ENCODE measurements around the gene CRYZL1.
"Not testable (repeated sequence)": the region's sequence is repeated elsewhere in the genome, so short reads cannot be mapped to it uniquely, and the experiment has no call there.

Gene CRYZL1

DNA sequence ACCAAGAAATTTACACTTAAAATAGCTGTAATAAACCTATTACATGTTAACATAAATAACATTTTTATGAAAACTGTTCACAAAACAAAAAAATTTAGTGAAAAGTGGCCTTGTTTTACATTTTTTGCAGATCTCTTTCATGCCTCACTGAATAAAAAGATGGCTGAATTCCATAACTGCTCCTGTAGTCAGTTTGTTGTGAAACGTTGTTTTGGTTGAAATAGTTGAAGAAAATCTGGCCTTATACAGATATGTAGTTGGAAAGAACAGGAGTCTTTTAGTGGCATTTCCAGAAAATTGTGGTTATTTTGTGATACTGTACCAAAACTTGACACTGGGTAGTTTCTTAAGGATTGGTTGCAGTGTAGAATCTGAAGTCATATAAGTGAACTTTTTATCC, 18.9 kb upstream of the CRYZL1 start:
- DNase-seq, result no peak

DNA sequence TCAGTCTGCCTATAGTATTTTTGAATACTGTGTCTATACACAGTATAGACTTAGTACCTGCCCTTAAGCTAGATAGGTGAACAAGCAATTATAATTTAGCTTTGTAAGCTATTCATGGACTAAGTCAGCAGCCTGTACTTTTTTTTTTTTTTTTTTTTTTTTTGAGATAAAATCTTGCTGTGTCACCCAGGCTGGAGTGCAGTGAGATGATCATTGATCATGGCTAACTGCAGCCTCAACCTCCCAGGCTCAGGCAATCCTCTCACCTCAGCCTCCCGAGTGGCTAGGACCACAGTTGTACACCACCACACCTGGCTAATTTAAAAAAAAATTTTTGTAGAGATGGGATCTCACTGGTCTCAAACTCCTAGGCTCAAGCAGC, 18.0 kb upstream of the CRYZL1 start:
- no peak for DNase-seq

DNA sequence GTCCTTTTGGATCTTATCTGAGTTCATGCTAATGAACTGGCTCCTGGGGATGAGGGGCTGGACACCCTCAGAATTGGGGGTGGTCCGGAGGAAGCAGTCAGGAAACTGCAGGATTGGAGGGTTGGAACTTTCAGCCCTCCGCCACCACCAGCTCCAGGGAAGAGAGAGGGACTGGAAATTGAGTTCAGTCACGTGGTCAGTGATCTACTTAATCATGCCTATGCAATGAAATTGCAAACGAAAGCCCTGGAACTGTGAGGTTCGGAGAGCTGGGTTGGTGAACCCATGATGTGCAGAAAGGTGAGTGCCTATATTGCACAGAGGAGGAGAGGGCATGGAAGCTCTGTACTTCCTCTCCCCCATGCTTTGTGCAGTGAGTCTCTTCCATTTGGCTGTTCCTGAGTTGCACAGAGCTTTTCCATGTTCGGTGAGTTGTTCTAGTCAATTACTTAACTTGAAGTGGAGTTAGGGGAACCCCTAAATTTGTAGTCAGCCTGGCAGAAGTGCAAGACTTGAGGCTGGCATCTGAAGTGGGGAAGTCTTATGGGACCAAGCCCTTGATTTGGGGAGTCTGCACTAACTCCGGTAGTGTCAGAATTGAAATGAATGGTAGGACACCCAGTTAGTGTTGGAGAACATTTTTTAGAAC, 17.5 kb upstream of the CRYZL1 start:
- DNase-seq, result no peak

DNA sequence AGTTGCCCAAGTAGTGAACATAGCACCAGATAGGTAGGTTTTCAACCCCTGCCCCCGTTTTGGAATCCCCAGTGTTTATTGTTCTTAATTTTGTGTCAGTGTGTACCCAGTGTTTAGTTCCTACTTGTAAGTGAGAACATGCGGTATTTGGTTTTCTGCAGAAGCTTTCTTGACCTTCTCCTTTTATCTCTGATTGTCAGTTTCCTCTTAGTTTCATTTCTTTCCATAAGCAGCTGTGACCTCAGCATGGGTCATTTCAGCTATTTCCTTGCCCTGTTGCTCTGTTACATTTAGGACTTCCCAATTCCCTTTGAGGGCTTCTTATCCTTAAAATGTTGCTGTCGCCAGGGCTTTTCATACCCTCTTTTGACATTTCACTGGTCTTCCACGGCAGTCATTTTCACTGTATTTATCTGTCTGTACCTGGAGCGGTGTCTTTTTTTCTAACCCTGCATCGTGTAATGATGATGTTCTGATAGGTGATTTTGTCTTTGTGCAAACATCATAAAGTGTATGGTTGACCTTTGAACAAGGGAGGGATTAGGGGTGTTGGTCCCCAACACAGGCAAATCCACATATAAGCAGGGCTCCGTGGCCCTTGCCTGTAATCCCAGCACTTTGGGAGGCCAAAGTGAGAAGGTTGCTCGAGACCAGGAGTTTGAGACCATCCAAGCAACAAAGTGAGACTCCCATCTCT, 15.7 kb upstream of the CRYZL1 start:
- DNase-seq, result no peak

DNA sequence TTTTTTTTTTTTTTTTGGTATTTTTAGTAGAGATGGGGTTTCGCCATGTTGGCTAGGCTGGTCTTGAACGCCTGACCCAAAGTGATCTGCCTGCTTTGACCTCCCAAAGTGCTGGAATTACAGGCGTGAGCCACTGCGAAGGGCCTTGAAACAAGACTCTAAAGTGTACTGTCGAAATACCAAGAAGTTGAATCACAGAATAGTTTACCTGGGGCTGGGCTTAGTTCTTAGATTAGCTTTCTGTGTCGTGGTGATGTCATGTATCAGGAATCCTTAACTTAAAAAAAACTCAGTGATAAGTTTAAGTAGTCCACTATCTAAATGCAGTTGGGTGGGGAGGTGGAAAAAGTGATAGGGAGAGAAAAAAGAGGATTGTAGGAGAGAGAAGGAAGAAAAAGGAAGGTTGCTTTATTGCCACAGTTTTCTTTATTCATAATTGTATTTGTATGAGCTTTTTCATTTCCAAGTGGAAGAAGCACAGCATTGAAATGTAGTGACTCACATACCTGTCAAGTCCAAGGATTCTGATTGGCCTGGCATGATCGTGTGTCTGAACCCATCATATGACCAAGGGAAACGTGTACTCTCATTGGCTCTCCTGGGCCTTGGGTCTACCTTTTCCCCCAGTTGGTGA, 14.2 kb upstream of the CRYZL1 start:
- no peak for DNase-seq

DNA sequence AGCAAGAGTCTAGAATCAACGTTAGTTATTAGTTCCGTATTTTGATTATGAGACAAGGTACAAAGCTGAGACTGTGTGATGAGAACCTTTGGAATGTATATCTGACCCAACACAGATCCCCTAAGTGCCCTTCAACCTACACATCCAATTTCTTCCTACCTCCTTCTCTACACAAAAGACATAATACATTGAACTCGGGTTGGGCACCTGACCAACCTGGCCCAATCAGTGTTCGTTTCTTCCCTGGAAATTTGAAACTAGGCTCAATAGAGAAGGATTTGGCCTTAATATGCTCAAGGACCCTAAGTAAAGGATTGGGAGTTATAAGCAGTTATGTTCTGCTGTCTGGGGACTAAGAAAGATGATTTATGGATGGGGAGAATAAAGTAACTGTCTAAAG, 12.9 kb upstream of the CRYZL1 start:
- no peak for DNase-seq

DNA sequence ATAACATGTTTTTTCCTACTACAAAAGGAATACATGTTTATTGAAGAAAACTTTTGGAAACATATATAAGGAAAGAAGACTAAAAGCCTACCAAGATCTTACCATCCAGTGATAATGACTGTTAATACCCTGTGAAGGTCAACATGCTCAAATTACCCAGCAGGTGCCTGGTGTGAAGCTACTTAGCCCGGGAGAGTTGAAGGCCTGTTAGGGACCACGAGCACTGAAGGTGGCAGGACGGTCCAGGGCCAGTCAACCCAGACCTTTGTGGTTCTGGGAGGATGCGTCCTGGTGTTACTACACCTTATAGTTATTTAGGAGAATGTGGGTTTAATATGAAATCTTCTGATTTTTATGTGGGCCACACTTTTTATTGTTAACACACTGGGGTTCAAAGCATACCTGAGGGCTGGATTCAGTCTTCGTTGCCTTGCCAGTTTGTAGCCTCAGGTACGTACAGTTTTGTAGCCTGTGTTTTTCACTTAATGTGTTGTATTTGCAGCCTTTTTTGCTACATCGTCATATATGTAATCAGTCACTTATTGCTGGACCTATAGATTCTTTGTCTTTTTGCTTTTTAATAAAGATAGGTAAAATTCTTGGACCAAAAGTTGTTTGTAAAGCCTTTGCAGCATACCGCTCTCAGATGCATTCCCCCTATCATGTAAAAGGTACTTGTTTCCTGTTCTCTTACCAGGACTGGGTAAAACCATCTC, 10.6 kb upstream of the CRYZL1 start:
- DNase-seq, result no peak

DNA sequence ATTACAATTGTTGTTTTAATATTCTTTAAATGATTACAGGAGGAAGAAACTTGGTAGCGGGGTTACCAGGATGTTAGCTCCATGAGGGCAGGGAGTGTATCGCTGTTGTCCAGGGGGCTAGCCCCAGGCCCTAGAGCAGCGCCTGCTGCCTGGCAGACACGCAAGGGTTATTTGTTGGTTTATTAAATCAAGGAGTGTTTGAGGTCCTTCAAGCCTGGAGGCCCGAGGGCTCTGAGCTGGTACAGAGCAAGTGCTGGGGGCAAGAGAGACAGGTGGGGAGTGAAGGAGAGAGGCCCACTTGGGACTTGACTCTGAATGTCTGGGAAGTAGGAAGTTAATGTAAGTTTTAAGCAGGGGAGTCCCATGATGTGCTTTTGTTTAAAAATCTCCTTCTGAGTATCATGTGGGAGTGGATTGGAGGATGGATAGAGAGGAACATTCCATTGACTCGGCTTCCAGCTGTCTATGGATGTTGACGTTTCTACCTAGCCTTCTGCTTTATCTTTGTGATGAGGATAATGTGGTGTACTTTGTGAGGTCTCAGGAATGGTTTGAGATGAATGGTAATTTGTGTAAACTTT, 9.5 kb upstream of the CRYZL1 start:
- no peak for DNase-seq

DNA sequence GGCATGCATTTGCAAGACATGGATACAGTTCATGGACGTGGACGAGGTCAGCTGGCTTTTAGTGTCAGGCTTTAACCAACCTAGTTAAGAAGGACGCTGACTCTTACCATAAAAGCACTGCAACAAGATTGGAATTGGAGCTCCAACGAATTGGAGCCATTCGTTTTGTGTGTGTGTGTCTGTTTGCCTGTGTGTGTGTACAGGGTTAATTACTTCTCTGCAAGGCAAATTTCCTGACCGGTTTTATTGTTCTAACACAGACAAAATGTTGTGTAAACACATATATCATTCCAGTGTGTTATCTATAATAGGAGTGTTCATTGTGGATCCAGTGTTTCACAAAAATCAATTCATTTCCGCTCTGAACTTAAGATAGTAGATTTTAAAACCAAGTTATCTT, 8.7 kb upstream of the CRYZL1 start:
- no peak for DNase-seq

DNA sequence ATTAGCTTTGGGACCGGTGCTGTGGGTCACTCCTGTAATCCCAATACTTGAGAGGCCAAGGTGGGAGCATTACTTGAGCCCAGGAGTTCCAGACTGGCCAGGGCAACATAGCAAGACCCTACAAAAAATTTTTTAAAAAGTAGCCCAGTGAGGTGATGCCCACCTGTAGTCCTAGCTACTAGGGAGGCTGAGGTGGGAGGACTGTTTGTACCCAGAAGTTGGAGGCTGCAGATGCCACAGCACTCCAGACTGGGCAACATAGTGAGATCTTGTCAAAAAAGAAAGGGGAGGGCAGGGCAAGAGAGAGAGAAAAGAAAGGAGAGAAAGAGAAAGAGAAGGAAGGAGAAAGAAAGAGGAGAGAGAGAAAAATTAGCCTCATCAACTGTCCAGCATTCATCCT, 7.0 kb upstream of the CRYZL1 start:
- DNase-seq, result no peak

DNA sequence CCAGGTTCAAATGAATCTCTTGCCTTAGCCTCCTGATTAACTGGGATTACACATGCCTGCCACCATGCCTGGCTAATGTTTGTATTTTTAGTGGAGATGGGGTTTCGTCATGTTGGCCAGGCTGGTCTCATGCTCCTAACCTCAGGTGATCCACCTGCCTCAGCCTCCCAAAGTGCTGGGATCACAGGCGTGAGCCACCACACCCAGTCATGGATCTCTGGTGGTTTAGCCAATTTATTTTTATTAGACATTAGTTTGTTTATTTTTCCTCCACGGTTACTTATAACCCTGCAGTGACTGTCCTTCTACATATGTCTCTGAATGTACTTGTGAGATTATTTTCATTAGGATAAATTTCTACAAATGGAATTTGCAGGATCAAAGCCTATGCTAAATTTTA, 6.0 kb upstream of the CRYZL1 start:
- no peak for DNase-seq

DNA sequence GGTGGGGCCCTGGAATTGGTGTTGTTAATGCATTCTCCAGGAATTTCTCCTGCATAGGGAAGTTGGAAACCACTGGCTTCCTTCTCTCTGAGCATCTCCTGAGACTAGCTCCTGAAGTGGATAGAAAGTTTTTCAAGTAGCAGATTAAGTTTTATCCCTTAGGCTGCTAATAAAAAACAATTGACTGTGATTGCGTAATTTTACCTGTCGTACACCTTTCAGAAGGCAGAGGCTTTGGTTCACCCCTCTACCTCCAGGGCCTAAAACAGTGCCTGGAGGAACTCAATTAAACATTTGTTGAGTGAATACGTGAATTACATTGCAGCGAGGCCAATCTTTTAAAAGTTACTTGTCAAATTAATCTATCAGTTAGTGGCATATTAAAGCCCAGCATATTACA, 4.2 kb upstream of the CRYZL1 start:
- no peak for DNase-seq

DNA sequence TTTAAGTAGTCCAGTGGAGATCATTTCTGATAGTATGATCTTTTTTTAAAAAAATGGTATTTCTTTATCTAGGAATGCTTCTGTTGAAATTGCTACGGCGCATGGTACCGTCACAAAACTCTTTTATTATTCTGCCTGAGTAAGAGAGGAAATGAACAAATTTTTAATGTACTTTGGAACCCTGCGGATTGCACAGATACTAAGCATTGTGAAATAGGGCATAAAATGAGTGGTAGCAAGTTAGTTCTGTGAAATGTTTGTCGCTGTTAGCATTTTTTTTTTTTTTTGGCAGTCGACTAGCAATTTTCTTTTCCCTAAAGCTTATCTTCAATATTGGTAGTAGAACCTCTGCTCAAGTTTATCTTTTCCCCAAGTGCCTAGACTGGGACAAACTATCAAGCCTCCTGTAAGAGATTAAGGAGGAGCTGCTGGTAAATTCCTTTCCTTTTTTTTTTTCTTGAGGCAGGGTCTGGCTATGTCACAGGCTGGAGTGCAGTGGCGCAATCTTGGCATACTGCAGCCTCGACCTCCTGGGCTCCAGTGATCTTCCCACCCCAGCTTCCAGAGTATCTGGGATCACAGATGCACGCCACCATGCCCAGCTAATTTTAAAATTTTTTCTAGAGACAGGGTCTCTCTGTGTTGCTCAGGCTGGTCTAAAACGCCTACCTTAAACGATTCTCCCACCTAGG, 3.0 kb upstream of the CRYZL1 start:
- DNase-seq, result no peak

DNA sequence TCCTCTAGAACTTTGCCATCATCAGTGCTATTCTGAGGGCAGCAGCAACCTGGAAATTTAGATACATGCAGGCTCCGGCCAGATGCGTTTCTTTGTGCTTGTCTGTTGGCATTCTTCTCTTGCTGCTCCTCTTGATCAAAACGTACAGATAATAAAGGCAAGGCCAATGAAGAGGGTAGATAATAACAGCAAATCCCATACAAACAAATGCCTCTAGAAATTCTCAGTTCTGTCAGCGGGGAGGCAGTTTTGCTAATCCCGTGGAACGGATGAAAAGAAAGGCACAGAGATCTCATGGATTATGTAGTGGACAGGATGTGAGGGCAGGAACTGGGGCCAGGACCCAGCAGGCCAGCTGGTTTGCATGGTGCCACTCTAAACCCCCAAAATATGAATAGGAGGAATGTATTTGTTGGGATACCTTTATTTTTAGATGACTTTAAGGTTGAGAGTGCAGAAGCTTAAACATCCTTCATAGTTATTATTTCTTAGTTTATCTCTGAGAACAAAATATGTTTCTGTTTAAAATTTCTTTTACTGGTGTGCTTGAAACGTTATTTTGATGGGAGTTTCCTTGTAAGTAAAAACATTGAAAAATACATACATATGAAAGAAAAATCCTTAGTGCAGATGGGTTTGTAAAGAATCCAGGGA, 2.2 kb upstream of the CRYZL1 start:
- no peak for DNase-seq

DNA sequence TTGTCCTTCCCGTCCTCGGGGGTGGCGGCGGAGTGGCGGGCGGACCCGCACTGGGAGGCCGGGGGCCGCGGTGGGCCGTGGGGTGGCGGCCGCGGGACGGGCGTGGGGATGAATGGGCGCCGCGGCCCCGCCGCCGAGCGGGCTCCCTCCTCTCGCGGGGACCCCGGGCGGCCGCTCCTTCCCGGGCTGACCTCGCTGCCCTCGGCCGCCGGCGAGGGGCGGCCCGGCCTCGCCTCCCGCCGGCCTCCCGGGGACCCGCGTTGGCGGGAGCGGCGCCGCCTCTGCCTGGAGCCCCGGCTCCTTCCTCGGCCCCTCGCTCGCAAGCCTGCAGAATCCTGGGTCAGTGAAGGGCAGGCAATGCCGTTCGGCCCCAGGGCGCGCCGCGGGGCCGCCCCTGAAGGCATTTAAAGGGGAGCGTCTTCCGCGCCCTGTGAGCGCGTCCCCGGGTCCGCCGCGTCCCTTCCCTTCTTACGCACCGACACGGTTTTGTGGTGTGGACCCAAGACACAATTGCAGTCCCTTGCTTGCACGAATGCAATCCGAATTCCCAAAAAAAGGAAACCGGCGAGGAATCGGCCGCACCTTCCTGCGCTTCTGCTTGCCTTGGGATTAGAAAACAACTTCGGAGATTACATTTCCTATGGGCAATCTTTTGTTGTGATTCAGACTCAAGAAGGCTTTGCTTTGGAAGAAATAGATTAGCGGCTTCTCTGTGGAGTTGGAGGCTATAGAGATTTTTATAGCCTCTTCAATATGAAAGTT, 1.5 kb upstream of the CRYZL1 start:
- DNase-seq, result peak; percentile 4

DNA sequence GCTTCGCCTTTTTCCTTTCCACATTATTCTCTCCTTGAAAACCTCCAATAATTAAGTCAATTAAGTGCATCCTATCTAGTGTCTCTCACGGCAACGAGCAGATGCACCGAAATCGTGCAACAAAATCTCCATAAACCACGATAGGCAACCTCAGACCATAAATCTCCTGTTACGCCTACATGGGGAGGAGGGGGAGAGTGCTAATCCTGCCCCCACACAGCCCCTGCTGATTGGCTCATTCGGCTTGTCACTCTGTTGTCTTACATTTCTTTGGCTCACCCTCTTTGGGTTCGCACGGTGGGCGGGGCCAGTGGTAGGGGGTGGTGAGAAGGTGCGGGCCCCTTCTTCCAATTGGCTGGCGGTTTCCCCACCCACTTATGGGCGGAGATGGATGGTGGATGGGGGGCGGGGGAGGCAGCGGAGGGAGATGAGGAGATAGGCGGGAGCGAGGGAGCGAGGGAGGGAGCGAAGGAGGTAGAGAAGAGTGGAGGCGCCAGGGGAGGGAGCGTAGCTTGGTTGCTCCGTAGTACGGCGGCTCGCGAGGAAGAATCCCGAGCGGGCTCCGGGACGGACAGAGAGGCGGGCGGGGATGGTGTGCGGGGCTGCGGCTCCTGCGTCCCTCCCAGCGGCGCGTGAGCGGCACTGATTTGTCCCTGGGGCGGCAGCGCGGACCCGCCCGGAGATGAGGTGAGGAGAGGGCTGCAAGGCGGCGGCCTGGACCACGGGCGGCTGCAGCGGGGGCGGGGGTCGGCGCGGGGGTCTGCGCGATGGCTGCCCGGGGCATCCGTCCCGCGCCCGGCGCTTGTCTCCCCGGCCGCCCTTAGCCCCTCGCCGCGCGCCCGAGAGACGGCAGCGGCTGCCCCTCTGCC, 720 bp upstream of the CRYZL1 start, which contains the start of gene ITSN1:
TSS of gene ITSN1 (plus strand) at position 475 of the 869 bp plus-strand sequence. CDS start 76,328 bp downstream, outside the sequence.
- DNase-seq, result peak; percentile 100

DNA sequence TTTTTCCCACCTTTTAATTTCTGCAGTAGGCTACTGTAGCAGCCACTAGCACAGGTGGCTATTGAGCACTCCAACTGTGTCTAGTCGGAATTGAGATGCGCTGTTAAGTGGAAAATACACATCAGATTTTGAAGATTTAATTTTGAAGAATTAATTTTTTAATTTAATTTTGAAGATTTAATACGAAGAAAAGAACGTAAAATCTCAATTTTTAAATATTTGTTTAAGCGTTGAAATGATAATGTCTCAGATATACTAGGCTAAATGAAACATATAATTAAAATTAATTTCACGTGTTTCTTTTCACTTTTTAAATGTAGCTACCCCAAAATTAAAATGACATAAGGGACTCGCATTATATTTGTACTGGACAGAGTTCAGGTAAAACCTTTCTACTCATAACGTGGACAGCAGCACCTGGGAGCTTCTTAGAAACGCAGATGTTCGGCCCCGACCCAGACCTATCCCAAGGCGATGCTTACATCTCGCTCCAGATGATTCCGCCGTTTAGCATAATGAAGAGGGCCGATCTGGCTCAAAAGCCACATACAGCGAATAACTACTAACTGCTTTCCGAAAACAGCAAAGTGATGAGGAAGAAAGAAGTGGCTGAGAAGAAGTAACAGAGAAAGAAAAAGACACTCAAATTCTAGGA, 717 bp downstream of the CRYZL1 start:
- no peak for DNase-seq

DNA sequence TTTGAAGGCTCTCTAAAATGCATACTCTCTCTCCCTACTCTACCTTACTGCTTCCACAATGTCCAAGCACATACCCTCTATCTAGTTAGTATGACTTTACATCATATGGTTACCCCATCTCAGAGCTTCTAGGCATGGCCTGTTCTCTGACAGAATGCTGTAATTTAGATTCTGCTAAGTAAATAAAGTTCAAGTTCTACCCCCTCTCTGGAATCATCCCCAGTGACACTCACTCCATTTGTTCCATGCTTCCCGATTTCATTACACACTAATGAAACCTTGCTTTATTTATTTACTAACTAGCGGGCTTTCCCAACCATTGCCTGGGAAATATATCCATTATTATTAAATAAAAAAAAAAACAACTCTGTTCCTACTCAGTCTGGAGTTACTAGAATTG, 7.3 kb downstream of the CRYZL1 start:
- no peak for DNase-seq

DNA sequence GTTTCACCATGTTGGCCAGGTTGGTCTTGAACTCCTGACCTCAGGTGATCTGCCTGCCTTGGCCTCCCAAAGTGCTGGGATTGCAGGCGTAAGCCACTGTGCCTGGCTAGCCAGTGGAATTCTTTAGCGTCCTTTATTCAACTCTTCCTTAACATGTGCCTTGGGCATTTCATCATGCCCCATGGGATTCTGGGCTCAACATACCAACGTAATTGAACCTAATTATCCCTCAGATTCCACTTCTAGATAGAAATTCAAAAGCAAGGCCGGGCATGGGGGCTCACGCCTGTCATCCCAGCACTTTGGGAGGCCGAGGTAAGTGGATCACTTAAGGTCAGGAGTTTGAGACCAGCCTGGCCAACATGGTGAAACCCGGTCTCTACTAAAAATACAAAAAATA, 15.4 kb downstream of the CRYZL1 start:
- not testable (repeated sequence) for DNase-seq

DNA sequence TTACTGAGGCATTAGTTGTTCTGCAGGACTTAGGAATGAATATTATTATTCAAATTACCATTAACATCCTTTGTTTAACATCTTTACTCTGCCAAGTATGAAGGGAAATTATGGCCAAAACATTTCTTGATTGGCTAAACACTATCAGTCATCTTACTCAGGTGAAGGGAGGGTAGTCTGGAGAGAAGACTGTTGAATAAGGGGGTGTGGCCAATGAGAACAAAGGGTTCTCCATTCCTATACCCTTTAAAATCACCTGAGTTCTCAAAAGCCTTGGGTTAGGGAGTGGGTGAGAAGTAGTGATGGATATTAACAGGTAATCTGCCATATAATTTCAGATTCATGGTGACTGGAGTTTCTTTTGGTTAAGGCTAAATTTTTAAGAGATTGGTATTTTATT, 19.3 kb downstream of the CRYZL1 start:
- DNase-seq, result no peak

Measured in activated CD4-positive, alpha-beta T cell treated with anti-CD3 and anti-CD28 coated beads, Interleukin-2, amount 50 U/mL, for 1 hour (primary cell).